Activated naive CD4-positive, alpha-beta T cell (primary cell): ENCODE results near the gene OR8D2.

Experiments
- DNase-seq, 4 experiments: peaks; one replicate each; lab custom pipeline; 2025; lab: John Stamatoyannopoulos, UW

Gene OR8D2

GRCh38 chr11:124320097-124320496, at the start of gene OR8D2:
Gene OR8D2 (minus strand): TSS chr11:124320197. CDS start chr11:124320197, 0 bp downstream.
- no peak for DNase-seq

- DNase-seq, result no peak
Observed at GRCh38 chr11:124359566-124359965, 39.6 kb upstream of the OR8D2 start.

- DNase-seq, result no peak
Observed at GRCh38 chr11:124346311-124346955, 26.4 kb upstream of the OR8D2 start.

GRCh38 chr11:124344346-124344745, 24.3 kb upstream of the OR8D2 start:
- DNase-seq, result no peak

GRCh38 chr11:124340142-124340447, 20.1 kb upstream of the OR8D2 start:
- no peak for DNase-seq

- DNase-seq, result no peak
Observed at GRCh38 chr11:124339396-124340141, 19.6 kb upstream of the OR8D2 start.

GRCh38 chr11:124331873-124332272, 11.9 kb upstream of the OR8D2 start:
- no peak for DNase-seq

- no peak for DNase-seq
Observed at GRCh38 chr11:124329787-124330478, 9.9 kb upstream of the OR8D2 start.

- no peak for DNase-seq
Observed at GRCh38 chr11:124327775-124328174, 7.8 kb upstream of the OR8D2 start.

GRCh38 chr11:124322356-124322755, 2.4 kb upstream of the OR8D2 start:
- DNase-seq, result no peak

- no peak for DNase-seq
Observed at GRCh38 chr11:124315052-124315451, 4.9 kb downstream of the OR8D2 start.

- no peak for DNase-seq
Observed at GRCh38 chr11:124313849-124314248, 6.1 kb downstream of the OR8D2 start, which contains the start of gene OR8D1. Gene OR8D1 (minus strand): TSS chr11:124313949. CDS start chr11:124310766, 3,183 bp downstream.

- DNase-seq, result no peak
Observed at GRCh38 chr11:124313131-124313530, 6.9 kb downstream of the OR8D2 start.

- DNase-seq, result no peak
Observed at GRCh38 chr11:124311670-124312069, 8.3 kb downstream of the OR8D2 start.

GRCh38 chr11:124311269-124311668, 8.7 kb downstream of the OR8D2 start:
- DNase-seq, result no peak

- no peak for DNase-seq
Observed at GRCh38 chr11:124310721-124311120, 9.3 kb downstream of the OR8D2 start.

GRCh38 chr11:124307093-124307492, 12.9 kb downstream of the OR8D2 start:
- no peak for DNase-seq

GRCh38 chr11:124302347-124303125, 17.5 kb downstream of the OR8D2 start:
- DNase-seq, result no peak

GRCh38 chr11:124301548-124301947, 18.4 kb downstream of the OR8D2 start:
- DNase-seq, result no peak

GRCh38 chr11:124297921-124298320, 22.1 kb downstream of the OR8D2 start:
- DNase-seq, result no peak

GRCh38 chr11:124296016-124296415, 24.0 kb downstream of the OR8D2 start:
- DNase-seq, result no peak

- no peak for DNase-seq
Observed at GRCh38 chr11:124294687-124295086, 25.3 kb downstream of the OR8D2 start.
